ENCODE data around the gene GJA4.
"Not testable (repeated sequence)": the region's sequence is repeated elsewhere in the genome, so short reads cannot be mapped to it uniquely, and the experiment has no call there.

Gene GJA4

DNA sequence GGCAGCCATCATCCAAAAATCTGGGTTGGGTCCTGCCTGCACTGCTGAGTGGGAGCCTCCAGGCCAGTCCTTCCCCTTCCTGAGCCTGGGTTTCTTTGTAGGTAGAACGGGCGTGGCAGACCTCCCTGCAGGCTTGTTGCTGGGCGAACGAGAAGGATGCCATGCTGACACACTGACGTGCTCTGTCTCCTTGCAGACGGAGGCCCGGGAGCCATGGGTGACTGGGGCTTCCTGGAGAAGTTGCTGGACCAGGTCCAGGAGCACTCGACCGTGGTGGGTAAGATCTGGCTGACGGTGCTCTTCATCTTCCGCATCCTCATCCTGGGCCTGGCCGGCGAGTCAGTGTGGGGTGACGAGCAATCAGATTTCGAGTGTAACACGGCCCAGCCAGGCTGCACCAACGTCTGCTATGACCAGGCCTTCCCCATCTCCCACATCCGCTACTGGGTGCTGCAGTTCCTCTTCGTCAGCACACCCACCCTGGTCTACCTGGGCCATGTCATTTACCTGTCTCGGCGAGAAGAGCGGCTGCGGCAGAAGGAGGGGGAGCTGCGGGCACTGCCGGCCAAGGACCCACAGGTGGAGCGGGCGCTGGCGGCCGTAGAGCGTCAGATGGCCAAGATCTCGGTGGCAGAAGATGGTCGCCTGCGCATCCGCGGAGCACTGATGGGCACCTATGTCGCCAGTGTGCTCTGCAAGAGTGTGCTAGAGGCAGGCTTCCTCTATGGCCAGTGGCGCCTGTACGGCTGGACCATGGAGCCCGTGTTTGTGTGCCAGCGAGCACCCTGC lies 1.4 kb downstream of the GJA4 start:
- 95% methylated on average over 40 of the region's 40 CpGs for WGBS
- no peak overlapping the region for H3K4me3 ChIP-seq (ENCODE audit: low read length)
- no peak overlapping the region for H3K27ac ChIP-seq (ENCODE audit: low read depth, low read length)
- peaks cover 30% of the 10 kb centered on the region for H3K27me3 ChIP-seq (ENCODE audit: insufficient read depth, low read length)
- no peaks in the 10 kb centered on the region for H3K9me3 ChIP-seq (ENCODE audit: insufficient read depth, low read depth, low read length)
- H3K9ac ChIP-seq (ENCODE audit: low read depth, low read length), result no peak overlapping the region
- H3K36me3 ChIP-seq (ENCODE audit: insufficient read depth, low read length), result no peaks in the 10 kb centered on the region
- H3K4me1 ChIP-seq (ENCODE audit: insufficient read depth, low read length), result peaks cover 15% of the 10 kb centered on the region

GRCh38 chr1:34794790-34795180 lies 2.0 kb downstream of the GJA4 start:
- Histone ChIP-seq H3K9ac (ENCODE audit: low read depth, low read length) (no peak overlapping the region), H3K27ac (ENCODE audit: low read depth, low read length) (no peak overlapping the region), H3K4me3 (ENCODE audit: low read length) (no peak overlapping the region), H3K36me3 (ENCODE audit: insufficient read depth, low read length) (no peaks in the 10 kb centered on the region), H3K27me3 (ENCODE audit: insufficient read depth, low read length) (peaks cover 30% of the 10 kb centered on the region), H3K4me1 (ENCODE audit: insufficient read depth, low read length) (peaks cover 15% of the 10 kb centered on the region), H3K9me3 (ENCODE audit: insufficient read depth, low read depth, low read length) (no peaks in the 10 kb centered on the region)
- 92% methylated on average over 12 of the region's 12 CpGs for WGBS

DNA sequence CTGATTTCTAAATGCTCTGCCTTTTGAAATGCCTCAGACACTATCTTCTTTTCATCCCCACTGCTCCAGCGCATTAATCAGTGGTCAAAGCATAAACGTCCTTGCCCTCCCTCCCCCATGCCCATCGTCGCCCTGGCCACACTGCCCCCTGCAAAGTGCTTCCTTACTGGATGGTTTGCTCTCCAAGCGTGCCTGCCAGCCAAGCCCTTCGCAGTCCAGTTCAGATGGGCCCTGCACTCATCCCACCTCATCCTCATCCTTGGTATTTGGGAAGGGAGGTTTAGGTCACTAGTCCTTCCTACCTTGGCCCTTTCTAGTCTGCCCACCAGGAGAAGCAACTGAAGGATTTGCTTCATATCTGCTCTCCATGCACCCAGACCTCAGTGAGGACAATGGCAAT lies 3.1 kb downstream of the GJA4 start:
- WGBS, result 87% methylated on average over 6 of the region's 6 CpGs
- Histone ChIP-seq H3K4me3 (ENCODE audit: low read length) (no peak overlapping the region), H3K9me3 (ENCODE audit: insufficient read depth, low read depth, low read length) (no peaks in the 10 kb centered on the region), H3K27me3 (ENCODE audit: insufficient read depth, low read length) (peaks cover 30% of the 10 kb centered on the region), H3K4me1 (ENCODE audit: insufficient read depth, low read length) (peaks cover 15% of the 10 kb centered on the region), H3K36me3 (ENCODE audit: insufficient read depth, low read length) (no peaks in the 10 kb centered on the region), H3K27ac (ENCODE audit: low read depth, low read length) (no peak overlapping the region), H3K9ac (ENCODE audit: low read depth, low read length) (no peak overlapping the region)

- H3K27me3 ChIP-seq (ENCODE audit: insufficient read depth, low read length), result peaks cover 22% of the 10 kb centered on the region
- no peak overlapping the region for H3K27ac ChIP-seq (ENCODE audit: low read depth, low read length)
- peaks cover 15% of the 10 kb centered on the region for H3K4me1 ChIP-seq (ENCODE audit: insufficient read depth, low read length)
- no peaks in the 10 kb centered on the region for H3K9me3 ChIP-seq (ENCODE audit: insufficient read depth, low read depth, low read length)
- no peaks in the 10 kb centered on the region for H3K36me3 ChIP-seq (ENCODE audit: insufficient read depth, low read length)
- WGBS, result 80% methylated on average over 6 of the region's 6 CpGs
- H3K9ac ChIP-seq (ENCODE audit: low read depth, low read length), result no peak overlapping the region
- H3K4me3 ChIP-seq (ENCODE audit: low read length), result no peak overlapping the region
Measured at GRCh38 chr1:34796990-34797389, 4.2 kb downstream of the GJA4 start.

GRCh38 chr1:34800214-34800613 lies 7.4 kb downstream of the GJA4 start:
- H3K36me3 ChIP-seq (ENCODE audit: insufficient read depth, low read length), result no peaks in the 10 kb centered on the region
- no peak overlapping the region for H3K9ac ChIP-seq (ENCODE audit: low read depth, low read length)
- peaks cover 10% of the 10 kb centered on the region; the same call in 1 of the 2 replicates for H3K4me1 ChIP-seq (ENCODE audit: insufficient read depth, low read length)
- no peak overlapping the region for H3K27ac ChIP-seq (ENCODE audit: low read depth, low read length)
- peaks cover 3% of the 10 kb centered on the region; the same call in 1 of the 2 replicates for H3K27me3 ChIP-seq (ENCODE audit: insufficient read depth, low read length)
- WGBS, result 97% methylated on average over 6 of the region's 6 CpGs
- H3K4me3 ChIP-seq (ENCODE audit: low read length), result no peak overlapping the region
- H3K9me3 ChIP-seq (ENCODE audit: insufficient read depth, low read depth, low read length), result 0 out of 2 replicates have a peak, but pooled peaks cover 4% of the 10 kb centered on the region

DNA sequence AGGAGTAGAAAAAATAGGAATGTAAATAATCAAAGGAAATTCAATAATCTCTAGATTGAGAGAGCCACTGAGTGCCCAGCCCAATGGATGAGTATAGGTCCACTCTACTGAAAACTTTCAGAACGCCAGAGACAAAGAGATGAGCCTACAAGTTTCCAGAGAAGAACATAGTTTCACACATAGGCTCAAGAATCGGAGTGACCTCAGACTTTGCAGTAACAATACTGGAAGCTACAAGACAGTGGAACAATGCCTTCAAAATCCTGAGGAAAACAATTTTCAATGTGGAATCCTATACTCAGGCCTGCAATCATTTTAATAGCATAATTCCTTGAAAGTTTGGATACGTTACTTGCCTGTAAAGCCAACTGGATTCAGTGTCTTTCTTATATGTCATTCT lies 11.0 kb downstream of the GJA4 start:
- 91% methylated on average over 3 of the region's 3 CpGs for WGBS
- no peaks in the 10 kb centered on the region for H3K4me1 ChIP-seq (ENCODE audit: insufficient read depth, low read length)
- H3K9me3 ChIP-seq (ENCODE audit: insufficient read depth, low read depth, low read length), result 0 out of 2 replicates have a peak, but pooled peaks cover 4% of the 10 kb centered on the region
- H3K9ac ChIP-seq (ENCODE audit: low read depth, low read length), result no peak overlapping the region
- no peaks in the 10 kb centered on the region for H3K27me3 ChIP-seq (ENCODE audit: insufficient read depth, low read length)
- H3K4me3 ChIP-seq (ENCODE audit: low read length), result no peak overlapping the region
- no peaks in the 10 kb centered on the region for H3K36me3 ChIP-seq (ENCODE audit: insufficient read depth, low read length)
- no peak overlapping the region for H3K27ac ChIP-seq (ENCODE audit: low read depth, low read length)

GRCh38 chr1:34806396-34806795 lies 13.6 kb downstream of the GJA4 start:
- Histone ChIP-seq H3K4me1 (ENCODE audit: insufficient read depth, low read length) (no peaks in the 10 kb centered on the region), H3K4me3 (ENCODE audit: low read length) (no peak overlapping the region), H3K36me3 (ENCODE audit: insufficient read depth, low read length) (no peaks in the 10 kb centered on the region), H3K9me3 (ENCODE audit: insufficient read depth, low read depth, low read length) (0 out of 2 replicates have a peak, but pooled peaks cover 4% of the 10 kb centered on the region), H3K9ac (ENCODE audit: low read depth, low read length) (no peak overlapping the region), H3K27ac (ENCODE audit: low read depth, low read length) (no peak overlapping the region), H3K27me3 (ENCODE audit: insufficient read depth, low read length) (no peaks in the 10 kb centered on the region)
- WGBS, result 84% methylated on average over 3 of the region's 3 CpGs

DNA sequence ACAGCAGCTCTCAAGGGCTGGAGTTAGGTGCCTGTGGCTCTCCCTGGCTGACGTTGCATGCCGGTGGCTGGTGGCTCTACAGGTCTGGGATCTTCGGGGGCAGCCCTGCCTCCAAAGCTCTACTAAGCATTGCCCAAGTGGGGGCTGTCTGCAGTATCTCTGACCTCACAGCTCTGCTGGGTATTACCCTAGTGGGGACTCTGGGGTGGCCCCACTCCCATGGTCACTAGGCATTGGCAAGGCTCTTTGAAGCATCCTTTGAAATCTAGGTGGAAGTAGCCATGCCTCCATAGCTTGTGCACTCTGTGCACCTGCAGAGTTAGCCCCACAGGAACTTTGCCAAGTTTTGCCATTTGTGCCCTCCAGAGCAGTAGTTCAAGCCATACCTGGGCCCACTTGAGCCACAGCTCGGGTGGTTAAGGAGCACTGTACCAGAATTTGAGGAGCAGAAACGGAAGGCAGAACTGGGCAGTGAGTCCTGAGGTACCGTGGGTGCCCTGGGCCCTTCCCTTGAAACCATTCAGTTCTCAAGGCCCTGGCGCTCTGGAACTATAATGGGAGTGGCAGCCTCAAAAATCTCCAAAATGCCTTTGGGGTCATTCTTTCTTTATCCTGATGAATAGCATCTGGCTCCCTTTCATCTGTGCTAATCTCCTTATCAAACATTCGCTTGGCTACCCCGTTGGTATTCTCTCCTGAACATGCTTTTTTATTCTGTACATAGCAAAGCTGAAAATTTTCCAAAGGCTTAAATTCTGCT lies 15.4 kb downstream of the GJA4 start:
- no peaks in the 10 kb centered on the region for H3K4me1 ChIP-seq (ENCODE audit: insufficient read depth, low read length)
- no peaks in the 10 kb centered on the region for H3K27me3 ChIP-seq (ENCODE audit: insufficient read depth, low read length)
- H3K9me3 ChIP-seq (ENCODE audit: insufficient read depth, low read depth, low read length), result 0 out of 2 replicates have a peak, but pooled peaks cover 4% of the 10 kb centered on the region
- no peak overlapping the region for H3K9ac ChIP-seq (ENCODE audit: low read depth, low read length)
- 92% methylated on average over 9 of the region's 9 CpGs for WGBS
- no peak overlapping the region for H3K27ac ChIP-seq (ENCODE audit: low read depth, low read length)
- no peak overlapping the region for H3K4me3 ChIP-seq (ENCODE audit: low read length)
- no peaks in the 10 kb centered on the region for H3K36me3 ChIP-seq (ENCODE audit: insufficient read depth, low read length)

DNA sequence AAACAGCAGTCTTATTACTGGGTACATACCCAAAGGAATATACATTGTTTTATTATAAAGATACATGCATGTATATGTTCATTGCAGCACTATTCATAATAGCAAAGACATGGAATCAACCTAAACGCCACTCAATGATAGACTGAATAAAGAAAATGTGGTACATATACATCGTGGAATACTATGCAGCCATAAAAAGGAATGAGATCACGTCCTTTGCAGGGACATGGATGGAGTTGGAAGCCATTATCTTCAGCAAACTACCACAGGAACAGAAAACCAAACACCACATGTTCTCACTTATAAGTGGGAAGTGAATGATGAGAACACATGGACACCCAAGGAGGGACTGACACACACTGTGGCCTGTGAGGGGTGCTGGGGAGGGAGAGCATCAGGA lies 18.0 kb downstream of the GJA4 start:
- not testable (repeated sequence) for H3K27ac ChIP-seq (ENCODE audit: low read depth, low read length); H3K4me1 ChIP-seq (ENCODE audit: insufficient read depth, low read length); H3K9me3 ChIP-seq (ENCODE audit: insufficient read depth, low read depth, low read length); H3K27me3 ChIP-seq (ENCODE audit: insufficient read depth, low read length); H3K36me3 ChIP-seq (ENCODE audit: insufficient read depth, low read length); H3K4me3 ChIP-seq (ENCODE audit: low read length); H3K9ac ChIP-seq (ENCODE audit: low read depth, low read length)
- WGBS, result 100% methylated on average over 3 of the region's 3 CpGs

GRCh38 chr1:34816332-34816731 lies 23.5 kb downstream of the GJA4 start:
- H3K27me3 ChIP-seq (ENCODE audit: insufficient read depth, low read length), result no peaks in the 10 kb centered on the region
- no peak overlapping the region for H3K4me3 ChIP-seq (ENCODE audit: low read length)
- no peaks in the 10 kb centered on the region for H3K4me1 ChIP-seq (ENCODE audit: insufficient read depth, low read length)
- no peak overlapping the region for H3K9ac ChIP-seq (ENCODE audit: low read depth, low read length)
- H3K27ac ChIP-seq (ENCODE audit: low read depth, low read length), result no peak overlapping the region
- no peaks in the 10 kb centered on the region for H3K9me3 ChIP-seq (ENCODE audit: insufficient read depth, low read depth, low read length)
- no peaks in the 10 kb centered on the region for H3K36me3 ChIP-seq (ENCODE audit: insufficient read depth, low read length)

GRCh38 chr1:34816778-34817177 lies 24.0 kb downstream of the GJA4 start:
- no peak overlapping the region for H3K4me3 ChIP-seq (ENCODE audit: low read length)
- H3K4me1 ChIP-seq (ENCODE audit: insufficient read depth, low read length), result no peaks in the 10 kb centered on the region
- no peak overlapping the region for H3K27ac ChIP-seq (ENCODE audit: low read depth, low read length)
- WGBS, result 94% methylated on average over 2 of the region's 3 CpGs
- no peaks in the 10 kb centered on the region for H3K9me3 ChIP-seq (ENCODE audit: insufficient read depth, low read depth, low read length)
- no peak overlapping the region for H3K9ac ChIP-seq (ENCODE audit: low read depth, low read length)
- no peaks in the 10 kb centered on the region for H3K36me3 ChIP-seq (ENCODE audit: insufficient read depth, low read length)
- no peaks in the 10 kb centered on the region for H3K27me3 ChIP-seq (ENCODE audit: insufficient read depth, low read length)

All from HUES64 (cell line).